OCI-M2 (cell line): Measurements from ENCODE around the gene NCS1.
"Not testable (repeated sequence)": the region's sequence is repeated elsewhere in the genome, so short reads cannot be mapped to it uniquely, and the experiment has no call there.

Experiments used
- DNase-seq: peaks from one replicate; lab custom pipeline; 2025; ENCODE audit not compliant: unreplicated experiment; lab: John Stamatoyannopoulos, UW

NCS1 gene

GRCh38 chr9:130260816-130261765, 88.9 kb downstream of the NCS1 start:
- DNase-seq, result no peak

DNA sequence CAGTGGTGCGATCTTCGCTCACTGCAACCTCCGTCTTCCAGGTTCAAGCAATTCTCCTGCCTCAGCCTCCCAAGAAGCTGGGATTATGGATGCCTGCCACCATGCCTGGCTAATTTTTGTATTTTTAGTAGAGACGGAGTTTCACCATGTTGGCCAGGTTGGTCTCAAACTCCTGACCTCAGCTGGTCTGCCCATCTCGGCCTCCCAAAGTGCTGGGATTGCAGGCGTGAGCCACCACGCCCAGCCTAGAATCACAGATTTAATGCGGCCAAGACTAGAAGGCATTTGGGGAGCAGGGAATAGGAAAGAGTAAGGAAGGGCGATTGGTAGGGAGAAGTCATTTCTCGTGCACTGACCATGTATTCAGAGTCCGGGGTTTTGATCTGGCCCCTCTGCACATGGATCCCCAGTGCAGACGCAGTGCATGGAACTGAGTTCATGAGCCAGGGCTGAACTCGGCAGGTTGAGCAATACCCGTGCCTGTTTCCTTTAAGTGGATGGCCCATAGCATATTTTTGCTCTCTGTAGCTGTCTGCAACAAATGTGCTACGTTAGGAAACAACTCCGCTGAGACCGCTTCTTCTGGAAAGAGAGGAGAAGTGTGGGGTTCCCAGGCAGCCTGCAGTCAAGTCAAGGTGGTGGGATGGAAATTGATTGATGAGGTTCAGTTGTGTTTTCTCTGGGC, 90.0 kb downstream of the NCS1 start:
- no peak for DNase-seq

DNA sequence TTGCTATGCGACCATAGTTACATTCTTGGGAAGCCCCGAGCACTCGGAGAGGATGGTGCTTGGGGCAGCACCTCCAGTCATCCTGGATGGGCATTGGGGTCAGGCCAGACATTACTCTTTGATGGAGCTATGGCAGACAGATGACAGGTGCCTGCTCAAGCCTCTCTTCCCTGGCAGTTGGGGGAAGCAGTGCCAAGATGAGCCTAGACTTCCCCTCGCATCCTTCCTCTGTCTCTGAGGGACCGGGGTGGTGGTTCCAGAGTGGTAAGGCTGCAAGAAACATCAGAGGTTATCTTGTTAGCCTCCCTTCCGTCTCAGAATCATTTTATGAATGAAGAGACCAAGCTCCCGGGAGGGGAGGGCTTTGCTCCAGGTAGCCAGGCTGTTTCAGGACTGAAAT, 90.6 kb downstream of the NCS1 start:
- DNase-seq, result no peak

DNA sequence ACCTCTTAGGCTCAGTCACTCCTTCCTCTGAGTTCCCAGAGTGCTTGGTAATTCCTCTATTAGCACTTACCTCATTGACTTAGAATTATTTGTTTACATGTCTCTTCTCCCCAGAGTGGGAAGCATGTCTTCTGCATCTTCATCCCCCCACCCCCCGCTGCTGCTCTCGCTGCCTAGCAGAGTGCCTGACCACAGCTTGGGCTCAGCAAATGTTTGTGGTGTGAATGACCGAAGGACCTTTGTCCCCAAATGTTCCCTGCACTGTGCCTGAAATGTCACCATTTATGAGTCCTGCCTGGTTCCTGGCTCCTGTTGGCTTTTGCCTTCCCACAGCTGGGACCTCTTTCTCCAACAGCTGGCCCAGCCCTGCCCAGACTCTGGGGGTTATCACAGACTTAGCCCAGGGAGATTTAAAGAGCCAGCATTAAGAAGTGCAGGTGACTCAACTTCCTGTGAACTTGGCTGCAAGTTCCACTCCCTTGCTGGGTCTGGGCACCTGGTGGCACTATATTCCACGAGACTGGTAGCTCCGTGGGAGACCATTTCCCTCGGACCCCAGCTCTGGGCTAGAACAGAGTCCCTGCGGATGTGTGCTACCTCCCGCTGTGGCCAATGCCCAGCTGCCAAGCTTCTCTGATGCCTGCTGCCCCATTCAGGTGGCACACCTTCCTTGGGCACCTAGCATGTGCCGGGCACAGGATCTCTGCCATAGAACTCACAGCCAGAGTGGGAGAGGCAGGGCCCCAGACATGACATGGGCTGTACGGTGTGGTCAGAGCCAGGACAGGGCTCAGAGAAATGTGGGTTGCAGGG, 91.6 kb downstream of the NCS1 start:
- no peak for DNase-seq

DNA sequence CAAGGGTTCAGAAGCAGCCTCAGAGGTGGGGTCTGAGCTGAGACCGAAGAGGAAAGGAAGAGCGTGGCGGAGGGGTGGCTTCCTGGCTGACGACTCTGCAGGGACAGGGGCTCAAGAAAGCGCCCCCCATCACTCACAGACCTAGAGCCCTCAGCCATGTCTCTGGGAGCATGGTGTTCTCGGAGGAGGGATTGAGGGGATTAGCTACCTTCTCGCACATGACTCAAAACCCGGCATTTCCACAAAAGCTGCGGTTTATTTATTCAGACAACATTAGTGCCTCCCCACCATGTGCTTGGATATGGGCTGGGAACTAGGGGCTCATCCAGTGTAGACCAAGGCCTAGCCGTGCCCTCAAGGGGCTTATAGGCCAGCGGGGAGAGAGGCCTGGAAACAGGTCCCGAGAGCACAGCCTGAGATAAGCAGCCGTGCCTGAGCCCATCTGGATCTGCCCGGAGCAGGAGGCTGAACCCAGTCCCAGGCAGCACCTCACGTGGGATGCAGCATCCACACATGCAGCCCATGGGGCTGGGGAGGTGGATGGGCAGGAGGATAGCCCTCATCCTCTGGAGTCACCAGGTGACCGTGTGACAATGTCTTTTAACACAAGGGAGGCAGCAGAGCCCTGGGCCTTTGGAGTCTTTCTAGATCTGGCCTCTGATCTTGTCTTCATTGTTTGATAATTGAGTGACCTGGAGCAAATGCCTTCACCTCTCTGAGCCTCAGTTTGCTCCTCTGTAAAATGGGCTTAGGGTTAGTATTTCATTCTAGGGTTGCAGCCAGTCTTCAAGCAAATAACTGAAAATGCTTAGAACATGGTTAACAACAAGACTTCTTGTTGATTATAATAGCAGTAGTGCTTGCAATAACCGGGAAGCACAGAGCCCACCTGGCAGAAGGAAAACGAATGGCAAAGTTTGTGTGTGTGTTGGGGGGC, 92.5 kb downstream of the NCS1 start:
- no peak for DNase-seq

DNA sequence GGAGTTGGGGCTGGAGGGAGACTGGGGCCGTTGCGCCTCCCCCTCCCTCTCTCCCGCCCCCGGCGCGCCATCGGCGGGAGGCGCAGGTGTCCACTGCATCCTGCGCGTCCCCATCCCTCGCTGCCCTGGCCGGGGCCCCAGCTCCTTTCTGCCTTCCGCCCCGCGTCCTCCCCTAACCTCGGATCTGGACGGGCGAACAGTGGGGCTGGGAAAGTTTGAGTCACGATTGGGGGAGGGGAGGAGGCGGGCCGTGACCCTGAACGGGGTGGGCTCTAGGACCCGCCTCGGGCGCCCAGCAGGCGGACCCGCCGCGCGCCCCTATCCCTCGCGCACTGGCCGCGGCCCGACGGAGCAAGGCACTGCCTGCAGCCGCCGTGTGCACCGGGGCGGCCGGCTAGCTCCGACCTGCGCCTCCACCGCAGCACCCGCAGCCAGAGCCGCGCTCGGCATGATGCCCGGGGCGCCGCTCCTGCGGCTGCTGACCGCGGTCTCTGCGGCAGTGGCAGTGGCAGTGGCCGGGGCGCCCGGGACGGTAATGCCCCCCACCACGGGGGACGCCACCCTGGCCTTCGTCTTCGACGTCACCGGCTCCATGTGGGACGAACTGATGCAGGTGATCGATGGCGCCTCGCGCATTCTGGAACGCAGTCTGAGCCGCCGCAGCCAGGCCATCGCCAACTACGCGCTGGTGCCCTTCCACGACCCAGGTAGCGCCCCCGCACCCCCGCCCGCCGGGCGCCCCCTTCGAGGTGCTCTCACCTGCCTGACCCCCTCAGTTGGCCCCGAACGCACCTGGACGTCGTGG, 93.4 kb downstream of the NCS1 start, which contains the start of gene HMCN2:
Gene HMCN2, plus strand, starts transcription at position 330 of the 805 bp plus-strand sequence. Its CDS starts 119 bp downstream, at position 449.
- no peak for DNase-seq

GRCh38 chr9:130266236-130267098, 94.3 kb downstream of the NCS1 start:
- DNase-seq, result no peak

DNA sequence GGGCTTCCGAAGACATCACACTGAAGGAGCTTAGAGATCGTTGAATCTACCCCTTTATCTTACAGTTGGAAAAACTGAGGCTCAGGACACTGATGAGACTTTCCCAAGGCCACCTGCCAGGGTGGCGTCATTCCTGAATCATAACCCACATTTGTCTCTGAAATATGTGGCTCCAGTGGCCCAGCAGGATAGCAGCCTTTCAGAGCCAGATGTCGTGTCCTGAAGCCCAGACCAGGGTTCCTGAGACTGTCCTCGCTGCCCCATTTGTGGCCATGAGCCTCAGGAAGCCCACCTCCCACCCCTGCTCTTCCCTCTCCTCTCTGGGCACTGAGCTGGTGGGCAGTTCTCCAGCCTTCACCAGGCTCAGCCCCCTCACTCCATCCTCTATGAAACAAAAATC, 95.7 kb downstream of the NCS1 start:
- no peak for DNase-seq

DNA sequence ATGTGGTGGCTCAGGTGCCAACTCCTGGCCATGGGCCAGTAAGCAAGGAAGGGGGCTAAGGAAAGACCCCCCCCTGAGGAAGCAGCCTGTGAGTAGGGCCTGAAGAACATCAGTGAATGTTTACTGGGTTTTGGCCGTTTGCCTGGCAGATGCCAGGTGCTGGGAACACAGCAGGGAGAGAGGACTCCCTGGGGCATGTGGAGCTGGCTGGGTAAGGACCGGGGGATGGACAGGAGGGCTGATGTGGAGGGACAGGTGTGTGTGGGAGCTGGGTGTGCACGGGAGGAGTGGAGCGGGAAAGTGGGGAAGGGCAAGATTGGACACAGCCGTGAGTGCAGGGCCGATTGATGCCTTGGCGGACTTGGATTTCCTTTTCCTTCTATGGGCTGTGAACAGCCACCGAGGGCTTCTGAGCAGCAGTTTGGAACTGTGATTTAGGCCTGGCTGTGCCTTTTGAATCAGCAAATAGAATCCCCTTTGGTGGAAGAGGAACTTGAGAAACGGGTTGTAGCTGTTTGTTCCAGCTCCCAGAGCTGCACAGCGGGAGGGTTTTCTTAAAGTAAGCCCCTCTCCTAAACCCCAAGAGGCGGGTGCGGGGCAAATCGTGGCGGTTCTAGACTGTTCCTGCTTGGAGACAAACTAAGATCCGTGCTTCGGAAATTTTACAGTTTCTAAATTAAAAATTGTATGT, 96.5 kb downstream of the NCS1 start:
- no peak for DNase-seq

DNA sequence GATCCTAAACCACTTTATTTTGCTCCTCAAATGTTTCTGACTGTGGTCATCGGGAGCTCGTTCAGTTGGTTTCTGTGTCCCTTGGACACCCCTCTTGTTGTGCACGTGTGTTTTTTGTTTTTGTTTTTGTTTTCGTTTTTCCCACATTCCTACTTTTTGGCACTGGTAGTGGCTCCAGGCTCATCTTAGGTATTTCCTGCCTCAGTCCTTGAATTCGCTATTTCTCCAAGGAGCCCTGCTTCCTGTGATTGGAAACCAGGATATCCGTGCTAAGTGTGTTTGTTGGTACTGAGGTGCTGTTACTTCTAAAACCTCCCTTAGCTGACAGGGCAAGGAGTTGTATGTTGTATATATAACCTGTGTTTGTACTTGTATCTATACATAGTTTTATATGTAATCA, 99.3 kb downstream of the NCS1 start:
- DNase-seq, result no peak

DNA sequence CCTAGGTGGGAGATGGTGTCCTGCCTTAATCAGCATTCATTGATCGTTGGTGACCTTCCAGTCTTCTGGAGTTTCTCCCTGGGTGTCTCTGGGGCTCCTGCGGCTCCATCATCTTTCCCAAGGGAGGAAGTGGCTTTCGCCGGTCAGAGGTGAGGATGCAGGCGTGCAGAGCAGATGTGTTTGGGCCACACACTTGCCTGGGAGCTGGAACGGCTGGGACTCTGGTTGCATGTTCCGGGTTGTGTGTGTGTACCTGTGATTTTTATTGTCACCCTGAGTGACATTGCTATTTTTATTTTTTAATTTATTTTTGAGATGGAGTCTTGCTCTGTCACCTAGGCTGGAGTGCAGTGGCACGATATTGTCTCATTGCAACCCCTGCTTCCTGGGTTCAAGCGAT, 103.0 kb downstream of the NCS1 start:
- DNase-seq, result no peak

- DNase-seq, result no peak
These were observed 103.9 kb downstream of the NCS1 start for GRCh38 chr9:130276121-130276520.

DNA sequence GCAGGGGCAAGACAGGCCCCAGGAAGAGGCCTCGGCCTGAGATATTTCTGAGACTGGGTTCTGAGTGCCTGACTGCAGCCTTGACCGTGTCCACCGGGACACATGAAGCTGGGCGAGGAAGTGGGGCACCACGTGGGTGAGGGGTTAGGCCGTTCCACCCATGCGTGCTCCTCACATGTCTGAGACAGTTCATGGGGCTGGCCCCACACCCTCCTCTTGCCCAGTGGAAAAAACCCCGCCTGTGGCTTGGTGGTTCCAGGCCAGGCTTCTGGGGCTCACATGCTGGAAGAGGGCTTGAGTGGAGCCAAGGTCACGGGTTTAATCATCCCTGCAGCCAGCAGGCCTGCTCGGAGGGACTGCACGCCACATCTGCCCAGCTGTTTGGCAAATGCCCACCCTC, 104.8 kb downstream of the NCS1 start:
- DNase-seq, result no peak

DNA sequence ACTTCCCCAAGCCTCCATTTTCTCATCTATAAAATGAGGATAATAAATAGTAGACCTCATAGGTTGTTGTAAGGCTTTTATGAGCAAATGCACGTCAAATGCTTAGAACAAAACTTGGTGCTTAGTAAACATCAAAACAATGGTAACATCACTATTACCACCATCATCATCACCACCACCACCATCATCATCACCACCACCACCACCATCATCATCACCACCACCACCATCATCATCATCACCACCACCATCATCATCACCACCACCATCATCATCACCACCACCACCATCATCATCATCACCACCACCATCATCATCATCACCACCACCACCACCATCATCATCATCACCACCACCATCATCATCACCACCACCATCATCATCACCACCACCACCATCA, 105.3 kb downstream of the NCS1 start:
- not testable (repeated sequence) for DNase-seq

- no peak for DNase-seq
These were observed 111.5 kb downstream of the NCS1 start for GRCh38 chr9:130283539-130284248.

DNA sequence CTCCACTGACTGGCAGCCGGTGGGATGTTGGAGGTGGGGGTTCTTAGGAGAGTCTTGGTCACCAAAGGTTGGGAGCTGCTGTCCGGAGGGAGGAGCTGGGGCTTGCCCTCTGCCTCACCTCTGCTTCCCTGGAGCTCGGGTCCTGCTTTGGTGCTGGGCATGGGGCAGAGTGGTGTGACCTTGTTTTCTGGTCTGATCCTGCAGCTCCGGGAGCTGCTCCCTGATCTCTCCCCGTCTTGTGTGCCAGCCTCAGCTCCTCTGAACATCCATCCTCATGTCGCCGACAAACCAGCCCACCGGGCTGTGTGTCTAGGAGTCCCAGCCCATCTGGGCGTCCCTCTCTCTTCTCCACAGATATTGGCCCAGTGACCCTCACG, 112.0 kb downstream of the NCS1 start:
- no peak for DNase-seq

GRCh38 chr9:130284690-130285089, 112.5 kb downstream of the NCS1 start:
- DNase-seq, result no peak
